Uterus (tissue), 2 donors: ENCODE measurements around the gene GLIS1.

Source experiments
- POLR2A ChIP-seq, 2 donors: fragments of 450-650 bp; IDR thresholded peaks; one replicate each; pipeline ENCODE4 v1.6.1; 2016; ENCODE audit warnings: antibody characterized with exemption in 2 of 2, mild to moderate bottlenecking in 1 of 2, moderate library complexity in 1 of 2
- TF ChIP-seq, protein P1 (sequence below), 4 experiments: fragments of 200-600 bp in 2 of 4; fragments of 450-650 bp in 2 of 4; sonication (generic) in 2 of 4; IDR thresholded peaks; one replicate each; pipeline ENCODE4 v1.5.1; 2016 to 2019; ENCODE audit warnings: antibody characterized with exemption in 4 of 4, mild to moderate bottlenecking in 2 of 4, moderate library complexity in 1 of 4

DNA sequence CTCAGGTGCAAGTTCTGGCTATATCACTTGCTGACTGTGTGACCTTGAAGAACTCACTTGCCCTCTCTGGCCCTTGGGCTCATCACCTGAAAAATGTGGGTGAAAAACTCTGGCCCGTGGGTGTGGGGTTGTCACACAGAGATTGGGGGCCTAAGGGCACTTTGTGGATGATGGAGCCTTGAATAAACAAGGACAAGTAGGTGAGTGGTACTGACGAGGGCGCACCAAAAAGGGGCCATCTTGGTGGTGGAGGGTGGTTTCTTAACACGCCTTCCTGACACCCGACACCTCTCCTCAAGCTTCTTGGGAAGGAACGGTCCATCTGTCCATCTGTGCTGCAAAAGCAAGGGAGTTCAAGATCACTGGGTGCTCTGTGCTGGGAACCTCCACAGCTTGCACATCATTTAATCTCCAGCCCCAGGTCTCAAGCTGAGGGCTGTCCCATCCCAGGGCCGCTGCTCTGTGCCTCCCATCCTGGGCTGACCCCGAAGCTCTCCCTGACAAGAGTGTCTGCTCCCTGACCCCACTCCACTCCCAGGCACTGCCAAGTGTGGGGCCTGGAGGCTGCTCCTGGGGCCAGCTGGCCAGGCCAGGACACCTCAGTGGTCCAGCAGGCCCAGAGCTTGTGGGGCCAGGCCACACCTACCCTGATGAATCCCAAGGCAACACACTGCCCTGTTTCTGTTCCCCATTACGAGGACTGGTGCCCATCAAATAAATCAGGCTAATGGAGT, 97.3 kb downstream of the GLIS1 start:
- TF ChIP-seq, protein P1, sequence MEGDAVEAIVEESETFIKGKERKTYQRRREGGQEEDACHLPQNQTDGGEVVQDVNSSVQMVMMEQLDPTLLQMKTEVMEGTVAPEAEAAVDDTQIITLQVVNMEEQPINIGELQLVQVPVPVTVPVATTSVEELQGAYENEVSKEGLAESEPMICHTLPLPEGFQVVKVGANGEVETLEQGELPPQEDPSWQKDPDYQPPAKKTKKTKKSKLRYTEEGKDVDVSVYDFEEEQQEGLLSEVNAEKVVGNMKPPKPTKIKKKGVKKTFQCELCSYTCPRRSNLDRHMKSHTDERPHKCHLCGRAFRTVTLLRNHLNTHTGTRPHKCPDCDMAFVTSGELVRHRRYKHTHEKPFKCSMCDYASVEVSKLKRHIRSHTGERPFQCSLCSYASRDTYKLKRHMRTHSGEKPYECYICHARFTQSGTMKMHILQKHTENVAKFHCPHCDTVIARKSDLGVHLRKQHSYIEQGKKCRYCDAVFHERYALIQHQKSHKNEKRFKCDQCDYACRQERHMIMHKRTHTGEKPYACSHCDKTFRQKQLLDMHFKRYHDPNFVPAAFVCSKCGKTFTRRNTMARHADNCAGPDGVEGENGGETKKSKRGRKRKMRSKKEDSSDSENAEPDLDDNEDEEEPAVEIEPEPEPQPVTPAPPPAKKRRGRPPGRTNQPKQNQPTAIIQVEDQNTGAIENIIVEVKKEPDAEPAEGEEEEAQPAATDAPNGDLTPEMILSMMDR (IDR thresholded peaks at IDR 0.05) = no peak
- TF ChIP-seq POLR2A (IDR thresholded peaks at IDR 0.05) = no peak
